ENCODE data around the gene MNDA.

The MNDA gene

DNA sequence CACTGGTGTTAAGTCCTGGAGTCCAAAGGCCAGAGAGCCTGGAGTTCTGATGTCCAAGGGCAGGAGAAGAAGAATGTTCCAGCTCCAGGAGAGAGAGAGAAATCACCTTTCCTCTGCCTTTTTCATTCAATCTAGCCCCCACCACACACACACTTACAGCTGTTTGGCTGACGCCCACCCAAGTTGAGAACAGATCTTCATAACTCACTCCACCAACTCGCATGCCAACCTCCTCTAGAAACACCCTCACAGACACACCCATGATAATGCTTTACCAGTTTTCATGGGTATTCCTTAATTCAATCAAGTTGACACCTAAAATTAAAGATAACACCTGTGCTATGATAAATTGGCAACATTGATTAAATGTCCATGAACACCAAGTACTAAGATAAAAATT is 42.0 kb downstream of the MNDA start:
- no peak for DNase-seq (ENCODE audit: low read depth)
- no peak overlapping the region for H3K4me3 ChIP-seq (ENCODE audit: low read depth, low read length)
- TF ChIP-seq, protein P1, sequence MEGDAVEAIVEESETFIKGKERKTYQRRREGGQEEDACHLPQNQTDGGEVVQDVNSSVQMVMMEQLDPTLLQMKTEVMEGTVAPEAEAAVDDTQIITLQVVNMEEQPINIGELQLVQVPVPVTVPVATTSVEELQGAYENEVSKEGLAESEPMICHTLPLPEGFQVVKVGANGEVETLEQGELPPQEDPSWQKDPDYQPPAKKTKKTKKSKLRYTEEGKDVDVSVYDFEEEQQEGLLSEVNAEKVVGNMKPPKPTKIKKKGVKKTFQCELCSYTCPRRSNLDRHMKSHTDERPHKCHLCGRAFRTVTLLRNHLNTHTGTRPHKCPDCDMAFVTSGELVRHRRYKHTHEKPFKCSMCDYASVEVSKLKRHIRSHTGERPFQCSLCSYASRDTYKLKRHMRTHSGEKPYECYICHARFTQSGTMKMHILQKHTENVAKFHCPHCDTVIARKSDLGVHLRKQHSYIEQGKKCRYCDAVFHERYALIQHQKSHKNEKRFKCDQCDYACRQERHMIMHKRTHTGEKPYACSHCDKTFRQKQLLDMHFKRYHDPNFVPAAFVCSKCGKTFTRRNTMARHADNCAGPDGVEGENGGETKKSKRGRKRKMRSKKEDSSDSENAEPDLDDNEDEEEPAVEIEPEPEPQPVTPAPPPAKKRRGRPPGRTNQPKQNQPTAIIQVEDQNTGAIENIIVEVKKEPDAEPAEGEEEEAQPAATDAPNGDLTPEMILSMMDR (IDR thresholded peaks at IDR 0.05; ENCODE audit: insufficient read depth, low read depth, low read length, missing control alignments) = no peak

GRCh38 chr1:158893654-158894053 is 62.5 kb downstream of the MNDA start:
- H3K4me3 ChIP-seq (ENCODE audit: low read depth, low read length) = no peak overlapping the region
- no peak for DNase-seq (ENCODE audit: low read depth)
- TF ChIP-seq, protein P1 (IDR thresholded peaks at IDR 0.05; ENCODE audit: insufficient read depth, low read depth, low read length, missing control alignments) = no peak

GRCh38 chr1:158898722-158899121 is 67.6 kb downstream of the MNDA start:
- H3K4me3 ChIP-seq (ENCODE audit: low read depth, low read length) = no peak overlapping the region
- no peak for DNase-seq (ENCODE audit: low read depth)
- TF ChIP-seq, protein P1 (IDR thresholded peaks at IDR 0.05; ENCODE audit: insufficient read depth, low read depth, low read length, missing control alignments) = no peak
